B cell (primary cell): Measurements from ENCODE around the gene HDAC11. TPM values are rescaled to one million over a fixed set of nuclear protein-coding genes. Genes with fewer than 3 reads are reported as not detected.

Source experiments
- ATAC-seq: fragments of 200-7000 bp; cut with Tn5 transposase; one replicate; pipeline ENCODE4 v1.10.0; 2021; ENCODE audit warnings: low read depth, mild to moderate bottlenecking, moderate number of reproducible peaks, moderate library complexity
- CTCF ChIA-PET: fragments of 350-600 bp; sonication (Branson Sonifier 250); formaldehyde crosslinking; loops from one replicate; lab custom pipeline; 2021; ENCODE audit warnings: antibody characterized with exemption, inconsistent platforms; lab: Charles Lee
- POLR2A ChIA-PET: fragments of 350-600 bp; sonication (Branson Sonifier 250); formaldehyde crosslinking; loops from one replicate; lab custom pipeline; 2021; ENCODE audit warnings: antibody characterized with exemption; lab: Charles Lee
- DNase-seq: peaks from one replicate; pipeline ENCODE4 v3.0.0; 2013
- H2AFZ ChIP-seq: 2 replicates; pipeline ENCODE4 v1.6.1; 2012; ENCODE audit warnings: mild to moderate bottlenecking, low read depth, low read length; ENCODE audit not compliant: insufficient read depth, poor library complexity, severe bottlenecking
- H3K27ac ChIP-seq, 2 donors: 1 replicate in 1 of 2; 2 replicates in 1 of 2; pipeline ENCODE4 v1.5.1; 2012 to 2013; ENCODE audit warnings: low read length in 2 of 2, mild to moderate bottlenecking in 2 of 2, moderate library complexity in 1 of 2
- H3K27me3 ChIP-seq, 4 experiments: fragments of 200-600 bp in 1 of 4; sonication (generic) in 1 of 4; replicated peaks in 1 of 4; 1 replicate in 2 of 4; 2 replicates in 2 of 4; pipeline versions ENCODE4 v1.6.1 to v1.7.0; 2013 to 2016; ENCODE audit warnings: low read length in 3 of 4, mild to moderate bottlenecking in 2 of 4, mixed read lengths in 1 of 4, moderate library complexity in 1 of 4; ENCODE audit not compliant: insufficient read depth in 4 of 4, control insufficient read depth in 3 of 4; ENCODE audit errors: control extremely low read depth in 1 of 4
- H3K36me3 ChIP-seq, 2 experiments: replicated peaks in 1 of 2; 1 replicate in 1 of 2; 2 replicates in 1 of 2; pipeline versions ENCODE4 v1.6.1 to v1.7.1; 2013; ENCODE audit warnings: low read length in 1 of 2; ENCODE audit not compliant: insufficient read depth in 2 of 2, control insufficient read depth in 1 of 2; ENCODE audit errors: control extremely low read depth in 1 of 2, extremely low read depth in 1 of 2
- H3K4me1 ChIP-seq, 2 donors: fragments of 200-600 bp in 1 of 2; sonication (generic) in 1 of 2; 1 replicate in 1 of 2; 2 replicates in 1 of 2; pipeline versions ENCODE4 v1.5.1 to v1.6.1; 2013 to 2017; ENCODE audit warnings: low read length in 2 of 2; ENCODE audit not compliant: control insufficient read depth in 2 of 2, insufficient read depth in 2 of 2
- H3K4me2 ChIP-seq: replicated peaks from 2 replicates; pipeline ENCODE3; 2012; ENCODE audit warnings: mild to moderate bottlenecking, low read depth, low read length; ENCODE audit not compliant: poor library complexity, severe bottlenecking
- H3K4me3 ChIP-seq, 5 experiments: fragments of 200-600 bp in 1 of 5; sonication (generic) in 1 of 5; 1 replicate in 3 of 5; 2 replicates in 2 of 5; pipeline versions ENCODE4 v1.5.1 to v1.7.0; 2011 to 2016; ENCODE audit warnings: low read length in 4 of 5, mild to moderate bottlenecking in 4 of 5, low read depth in 2 of 5, control low read depth in 1 of 5, moderate library complexity in 1 of 5; ENCODE audit not compliant: insufficient read depth in 1 of 5; ENCODE audit errors: control extremely low read depth in 1 of 5, extremely low read depth in 1 of 5
- H3K79me2 ChIP-seq: fragments of 200-600 bp; sonication (generic); one replicate; pipeline ENCODE4 v1.6.0; 2016; ENCODE audit warnings: low read length; ENCODE audit not compliant: control insufficient read depth, insufficient read depth
- H3K9ac ChIP-seq: fragments of 200-600 bp; sonication (generic); 2 replicates; pipeline ENCODE4 v1.6.1; 2017; ENCODE audit warnings: mild to moderate bottlenecking, low read length, moderate library complexity
- H3K9me3 ChIP-seq, 3 donors: one replicate each; pipeline versions ENCODE4 v1.6.1 to v1.7.1; 2013; ENCODE audit warnings: low read length in 2 of 3; ENCODE audit not compliant: control insufficient read depth in 2 of 3, insufficient read depth in 1 of 3; ENCODE audit errors: control extremely low read depth in 1 of 3
- H4K20me1 ChIP-seq: 2 replicates; pipeline ENCODE4 v1.6.0; 2012; ENCODE audit warnings: mild to moderate bottlenecking, low read length; ENCODE audit not compliant: insufficient read depth, control insufficient read depth, poor library complexity, severe bottlenecking
- H3K27ac Mint-ChIP-seq: one replicate; pipeline ENCODE4 v1.8.0; 2021; ENCODE audit warnings: mixed read lengths
- H3K27me3 Mint-ChIP-seq: one replicate; pipeline ENCODE4 v1.8.0; 2021; ENCODE audit warnings: mixed read lengths
- H3K4me1 Mint-ChIP-seq: one replicate; pipeline ENCODE4 v1.8.0; 2021; ENCODE audit warnings: mixed read lengths
- H3K4me3 Mint-ChIP-seq: one replicate; pipeline ENCODE4 v1.8.0; 2021; ENCODE audit warnings: mixed read lengths
- H3K9me3 Mint-ChIP-seq: one replicate; pipeline ENCODE4 v1.8.0; 2022; ENCODE audit warnings: mixed read lengths; ENCODE audit not compliant: insufficient read depth
- CTCF ChIP-seq: fragments of 200-600 bp; IDR thresholded peaks from one replicate; pipeline ENCODE4 v1.8.0; 2022; ENCODE audit warnings: antibody characterized with exemption, mild to moderate bottlenecking
- EZH2 ChIP-seq: IDR thresholded peaks from 2 replicates; pipeline ENCODE4 v1.6.1; 2012; ENCODE audit warnings: borderline replicate concordance, low read depth, mild to moderate bottlenecking, moderate library complexity, low read length; ENCODE audit not compliant: insufficient read depth, poor library complexity, severe bottlenecking
- WGBS: methylation state at CpG from one replicate; pipeline ENCODE4 v1.1.5; 2013; ENCODE audit warnings: missing lambda C conversion rate; ENCODE audit not compliant: insufficient coverage; 5-methylcytosine and 5-hydroxymethylcytosine counted together
- intact Hi-C: fragments of 100-400 bp; cut with micrococcal nuclease; formaldehyde crosslinking; loops from one replicate; pipeline ENCODE4 v1.10.0; 2022
- polyA plus RNA-seq: library from polyadenylated mRNA; depleted of rRNA; stranded (reverse); fragments of >200 nt; gene quantifications from 2 replicates; pipeline ENCODE4 v1.2.3, GENCODE V29; 2012
- total RNA-seq, 2 donors: library from RNA; stranded (reverse); fragments of 120-200 nt in 1 of 2; gene quantifications; 1 replicate in 1 of 2; 2 replicates in 1 of 2; pipeline versions ENCODE4 v1.2.3 to v1.2.4, GENCODE V29; 2013 to 2022

Gene HDAC11
- total and polyA plus RNA-seq, 2 donors (not counting 1 experiment from before 2014, with no cell fraction given) = 0.76 to 5.5 TPM

DNA sequence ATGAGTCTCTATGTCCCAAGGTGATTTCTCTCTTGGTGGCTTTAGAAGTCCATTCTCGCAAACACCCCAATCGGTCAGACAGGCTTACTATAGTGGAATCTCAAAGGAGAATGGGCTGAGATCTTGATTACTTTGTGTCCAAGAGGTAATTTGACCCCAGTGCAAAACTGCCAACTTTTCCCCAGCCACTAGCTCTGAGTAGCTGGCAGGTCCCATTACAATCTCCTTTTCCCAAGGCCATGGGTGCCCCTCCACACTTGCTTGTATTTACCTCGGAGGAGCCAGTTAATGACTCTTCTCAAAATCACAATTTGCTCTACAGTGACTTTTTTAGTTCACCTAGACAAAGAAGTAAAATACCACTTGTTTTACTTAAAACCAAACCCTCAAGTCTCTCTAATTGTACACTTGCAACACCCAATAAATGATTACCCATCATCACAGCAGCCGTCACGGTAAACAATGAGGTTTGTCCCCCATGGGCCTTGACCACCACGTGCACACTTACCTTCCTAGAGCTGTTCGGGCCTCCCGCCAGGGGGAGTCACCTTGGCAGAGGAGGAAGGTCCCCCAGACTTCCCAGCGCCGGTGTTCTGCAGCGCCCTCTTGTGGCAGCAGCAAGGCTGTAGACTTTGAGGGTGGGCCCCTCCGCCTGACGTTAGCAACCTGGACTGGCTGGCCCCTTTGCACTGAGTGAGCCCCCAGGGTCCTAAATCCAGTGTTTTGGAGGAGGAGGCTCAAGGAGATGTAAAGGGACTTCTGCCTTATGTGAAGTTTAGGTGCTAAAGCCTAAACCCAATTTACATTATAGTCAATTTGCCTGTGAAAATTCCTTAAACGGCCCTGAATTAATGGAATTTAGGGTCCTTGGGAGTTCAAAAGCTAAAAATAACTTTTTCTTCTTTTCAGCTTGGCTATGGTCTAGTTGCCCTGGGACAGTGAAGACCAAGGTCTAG, 18.7 kb upstream of the HDAC11 start:
- H2AFZ ChIP-seq = no peak overlapping the region
- no peak overlapping the region for H3K9ac ChIP-seq
- H3K4me2 ChIP-seq = no peak overlapping the region
- H3K4me1 ChIP-seq = no peaks in the 10 kb centered on the region
- H4K20me1 ChIP-seq = no peaks in the 10 kb centered on the region
- H3K27ac Mint-ChIP-seq = peak overlapping the region; percentile 20
- peaks cover 0 to 4% (median 0%) of the 10 kb centered on the region in 3 donors for H3K9me3 ChIP-seq
- H3K4me3 Mint-ChIP-seq = no peak overlapping the region
- no peaks in the 10 kb centered on the region for H3K36me3 ChIP-seq
- peaks cover 19% of the 10 kb centered on the region for H3K27me3 Mint-ChIP-seq
- TF ChIP-seq CTCF (peak; percentile 81), EZH2 (no peak)
- WGBS = 36% methylated on average over 11 of the region's 14 CpGs
- ATAC-seq (peak; percentile 85), DNase-seq (peak; percentile 78)
- no peaks in the 10 kb centered on the region for H3K9me3 Mint-ChIP-seq
- H3K4me1 Mint-ChIP-seq = peaks cover 3% of the 10 kb centered on the region
- intact Hi-C loops = no loop called here
- H3K79me2 ChIP-seq = no peaks in the 10 kb centered on the region
- POLR2A ChIA-PET = no interaction called here
- H3K4me3 ChIP-seq = no peak overlapping the region
- H3K27me3 ChIP-seq = peaks cover 0 to 8% (median 2%) of the 10 kb centered on the region in 4 experiments
- CTCF ChIA-PET = interaction anchor here (0.6 to 4.0 kb wide), 16 partner anchors 9 to 560 kb away, joined by 3 to 38 read pairs (median 3); no protein-coding TSS in a partner anchor
- no peak overlapping the region for H3K27ac ChIP-seq
